ENCODE results near the gene CTU2. TPM values are rescaled to one million over a fixed set of nuclear protein-coding genes. Genes with fewer than 3 reads are reported as not detected.
A peak's percentile ranks its signal among the peaks of the same experiment; 100 is the strongest.

The CTU2 gene
- total RNA-seq, 2 donors from 2014 or later, result 5.7 to 10.2 TPM

GRCh38 chr16:88672776-88673175, 33.5 kb upstream of the CTU2 start:
- intact Hi-C loops (cut with DNase I), result no loop called here
- no peak overlapping the region for H3K4me3 ChIP-seq
- H3K4me1 ChIP-seq, result no peaks in the 10 kb centered on the region
- DNase-seq (peak in 1 of 4 donors; percentile 42), ATAC-seq (no peak)
- 59 to 63% methylated on average over 11 of the region's 11 CpGs for whole genome bisulfite sequencing, 2 donors
- H3K27ac ChIP-seq, result no peak overlapping the region
- no peaks in the 10 kb centered on the region for H3K27me3 ChIP-seq
- TF ChIP-seq POLR2A (IDR thresholded peaks at IDR 0.05) (no peak), CTCF (IDR thresholded peaks at IDR 0.05) (peak in 3 of 7 experiments; percentile 12 to 42 (median 27))
- no peaks in the 10 kb centered on the region for H3K9me3 ChIP-seq
- no peaks in the 10 kb centered on the region for H3K36me3 ChIP-seq (replicated peaks in 1 of 2; ENCODE audit: insufficient read depth in 1 of 2, low read depth in 2 of 2)

GRCh38 chr16:88673716-88674379, 32.5 kb upstream of the CTU2 start:
- DNase-seq (no peak), ATAC-seq (no peak)
- no peaks in the 10 kb centered on the region for H3K4me1 ChIP-seq
- H3K27ac ChIP-seq, result no peak overlapping the region
- no peaks in the 10 kb centered on the region for H3K27me3 ChIP-seq
- WGBS, 2 donors, result 82 to 89% methylated on average over 18 to 19 of the region's 19 CpGs
- no peak overlapping the region for H3K4me3 ChIP-seq
- no peaks in the 10 kb centered on the region for H3K36me3 ChIP-seq (replicated peaks in 1 of 2; ENCODE audit: insufficient read depth in 1 of 2, low read depth in 2 of 2)
- TF ChIP-seq POLR2A (IDR thresholded peaks at IDR 0.05), result no peak
- TF ChIP-seq CTCF (IDR thresholded peaks at IDR 0.05), result no peak
- no peaks in the 10 kb centered on the region for H3K9me3 ChIP-seq
- intact Hi-C loops (cut with DNase I), result no loop called here

GRCh38 chr16:88676502-88677242, 29.6 kb upstream of the CTU2 start:
- Histone ChIP-seq H3K4me3 (no peak overlapping the region), H3K36me3 (replicated peaks in 1 of 2; ENCODE audit: insufficient read depth in 1 of 2, low read depth in 2 of 2) (no peaks in the 10 kb centered on the region), H3K27ac (no peak overlapping the region), H3K9me3 (no peaks in the 10 kb centered on the region), H3K4me1 (no peaks in the 10 kb centered on the region), H3K27me3 (no peaks in the 10 kb centered on the region)
- intact Hi-C loops (cut with DNase I), result no loop called here
- 89 to 90% methylated on average over 16 to 20 of the region's 22 CpGs for whole genome bisulfite sequencing, 2 donors
- no peak for TF ChIP-seq POLR2A (IDR thresholded peaks at IDR 0.05)
- TF ChIP-seq CTCF (IDR thresholded peaks at IDR 0.05), result no peak
- DNase-seq (no peak), ATAC-seq (no peak)

GRCh38 chr16:88677721-88678120, 28.6 kb upstream of the CTU2 start:
- no peaks in the 10 kb centered on the region for H3K27me3 ChIP-seq
- H3K9me3 ChIP-seq, result no peaks in the 10 kb centered on the region
- no peak overlapping the region for H3K4me3 ChIP-seq
- no peaks in the 10 kb centered on the region for H3K4me1 ChIP-seq
- WGBS, 2 donors, result 81 to 84% methylated on average over 5 to 13 of the region's 13 CpGs
- intact Hi-C loops (cut with DNase I), result no loop called here
- H3K36me3 ChIP-seq (replicated peaks in 1 of 2; ENCODE audit: insufficient read depth in 1 of 2, low read depth in 2 of 2), result no peaks in the 10 kb centered on the region
- H3K27ac ChIP-seq, result no peak overlapping the region
- DNase-seq, result no peak
- ATAC-seq, result no peak
- TF ChIP-seq POLR2A (IDR thresholded peaks at IDR 0.05) (no peak), CTCF (IDR thresholded peaks at IDR 0.05) (no peak)
